HG02852 (cell line): ENCODE results near the gene PPFIBP1.
"Not testable (repeated sequence)": the region's sequence is repeated elsewhere in the genome, so short reads cannot be mapped to it uniquely, and the experiment has no call there.

Experiments used
- ATAC-seq: cut with Tn5 transposase; IDR thresholded peaks from one replicate; pipeline ENCODE4 v1.9.1; 2021; ENCODE audit warnings: mild to moderate bottlenecking, moderate library complexity; ENCODE audit not compliant: unreplicated experiment

The PPFIBP1 gene

DNA sequence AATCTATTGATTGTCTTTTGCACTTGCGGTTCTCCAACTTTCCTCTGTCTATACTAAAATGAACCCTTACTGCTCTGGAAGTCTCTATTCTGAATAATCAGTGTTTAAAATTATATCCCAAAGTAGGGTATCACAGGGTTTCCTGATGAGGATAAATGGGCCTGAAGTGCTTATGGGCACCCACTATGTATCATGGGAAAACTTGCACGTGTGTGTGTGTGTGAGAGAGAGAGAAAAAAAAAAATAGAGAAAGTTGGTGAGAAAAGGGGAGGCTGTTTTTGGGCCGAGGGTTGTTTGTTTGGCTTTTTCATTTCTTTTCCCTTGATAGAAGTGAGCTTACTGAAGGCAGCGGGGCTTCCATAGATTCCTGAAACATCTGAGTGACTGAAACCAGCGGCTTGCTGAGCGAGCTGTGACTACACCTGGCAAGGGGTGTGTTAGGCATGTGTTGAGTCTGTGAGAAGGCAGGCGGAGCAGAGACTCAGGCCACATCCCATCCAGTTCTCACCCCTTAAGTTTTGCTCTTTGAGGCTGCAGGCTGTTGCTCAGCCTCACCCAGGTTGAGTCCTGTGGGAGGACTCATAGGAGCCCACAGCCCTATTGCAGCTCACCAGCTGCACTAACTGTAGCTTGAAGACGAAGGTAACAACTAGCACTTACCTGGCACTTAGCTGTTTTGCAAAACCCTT lies 17.2 kb downstream of the PPFIBP1 start:
- ATAC-seq: no peak

DNA sequence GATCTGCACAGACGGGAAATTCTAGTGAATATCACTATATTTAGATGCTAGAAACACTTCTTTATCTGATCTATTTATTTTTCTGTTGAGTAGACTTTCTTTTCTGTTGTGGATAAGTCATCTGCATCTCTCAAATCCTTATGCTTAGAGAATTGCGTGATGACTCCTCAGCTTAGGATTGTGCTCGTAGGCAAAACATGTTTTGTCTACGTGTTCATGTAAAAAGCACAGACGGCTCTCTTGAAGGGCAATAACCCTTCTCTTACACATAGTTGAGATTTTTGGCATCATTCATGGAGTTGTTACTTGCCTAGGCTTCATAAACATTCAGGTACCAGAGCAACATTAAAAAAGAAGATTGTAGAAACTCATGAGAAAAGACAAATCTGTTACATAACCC lies 18.6 kb downstream of the PPFIBP1 start:
- ATAC-seq: no peak

DNA sequence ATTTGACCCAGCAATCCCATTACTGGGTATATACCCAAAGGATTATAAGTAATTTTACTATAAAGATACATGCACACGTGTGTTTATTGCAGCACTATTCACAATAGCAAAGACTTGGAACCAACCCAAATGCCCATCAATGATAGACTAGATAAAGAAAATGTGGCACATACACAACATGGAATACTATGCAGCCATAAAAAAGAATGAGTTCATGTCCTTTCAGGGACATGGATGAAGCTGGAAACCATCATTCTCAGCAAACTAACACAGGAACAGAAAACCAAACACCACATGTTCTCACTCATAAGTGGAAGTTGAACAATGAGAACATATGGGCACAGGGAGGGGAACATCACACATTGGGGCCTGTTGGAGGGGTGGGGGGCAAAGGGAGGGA lies 20.9 kb downstream of the PPFIBP1 start:
- ATAC-seq: not testable (repeated sequence)

DNA sequence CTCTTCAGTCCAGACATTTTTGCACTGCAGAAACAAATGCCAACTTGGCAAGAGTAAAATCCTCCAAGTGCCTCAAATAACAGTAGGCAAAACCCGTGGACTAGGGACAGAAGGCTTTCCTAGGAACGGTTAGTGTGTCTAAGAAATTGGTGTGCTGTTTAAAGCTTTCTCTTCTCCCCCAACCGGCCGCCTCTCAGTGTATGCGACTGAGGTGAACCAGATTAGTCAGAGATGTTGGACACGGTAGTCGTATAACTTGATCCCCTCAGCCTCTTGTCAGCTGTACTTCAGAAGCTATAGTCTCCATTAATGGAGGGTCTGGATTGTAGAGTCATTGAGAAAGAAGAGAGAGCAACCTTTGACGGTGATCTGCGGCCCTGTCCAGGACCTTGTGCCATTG lies 21.7 kb downstream of the PPFIBP1 start:
- ATAC-seq: no peak

DNA sequence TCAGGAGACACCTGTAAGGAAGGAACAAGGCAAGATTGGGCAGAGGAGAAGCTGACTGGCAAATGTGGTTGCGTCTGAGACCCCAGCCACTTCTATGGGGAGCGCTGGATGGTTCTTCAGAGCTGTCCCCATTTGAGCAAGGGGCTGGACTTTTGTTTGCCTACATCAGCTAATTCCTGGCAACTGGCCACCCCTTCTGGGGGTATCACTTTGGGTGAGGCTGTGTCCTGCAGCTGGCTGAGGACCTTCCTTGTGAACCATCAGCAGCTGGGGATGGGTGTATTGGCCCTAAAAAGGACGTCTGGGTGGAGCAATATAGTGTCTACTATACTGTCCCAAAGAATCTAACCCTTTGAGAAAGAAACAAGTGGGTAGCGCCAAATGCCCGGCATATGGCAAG lies 23.6 kb downstream of the PPFIBP1 start:
- no peak for ATAC-seq

DNA sequence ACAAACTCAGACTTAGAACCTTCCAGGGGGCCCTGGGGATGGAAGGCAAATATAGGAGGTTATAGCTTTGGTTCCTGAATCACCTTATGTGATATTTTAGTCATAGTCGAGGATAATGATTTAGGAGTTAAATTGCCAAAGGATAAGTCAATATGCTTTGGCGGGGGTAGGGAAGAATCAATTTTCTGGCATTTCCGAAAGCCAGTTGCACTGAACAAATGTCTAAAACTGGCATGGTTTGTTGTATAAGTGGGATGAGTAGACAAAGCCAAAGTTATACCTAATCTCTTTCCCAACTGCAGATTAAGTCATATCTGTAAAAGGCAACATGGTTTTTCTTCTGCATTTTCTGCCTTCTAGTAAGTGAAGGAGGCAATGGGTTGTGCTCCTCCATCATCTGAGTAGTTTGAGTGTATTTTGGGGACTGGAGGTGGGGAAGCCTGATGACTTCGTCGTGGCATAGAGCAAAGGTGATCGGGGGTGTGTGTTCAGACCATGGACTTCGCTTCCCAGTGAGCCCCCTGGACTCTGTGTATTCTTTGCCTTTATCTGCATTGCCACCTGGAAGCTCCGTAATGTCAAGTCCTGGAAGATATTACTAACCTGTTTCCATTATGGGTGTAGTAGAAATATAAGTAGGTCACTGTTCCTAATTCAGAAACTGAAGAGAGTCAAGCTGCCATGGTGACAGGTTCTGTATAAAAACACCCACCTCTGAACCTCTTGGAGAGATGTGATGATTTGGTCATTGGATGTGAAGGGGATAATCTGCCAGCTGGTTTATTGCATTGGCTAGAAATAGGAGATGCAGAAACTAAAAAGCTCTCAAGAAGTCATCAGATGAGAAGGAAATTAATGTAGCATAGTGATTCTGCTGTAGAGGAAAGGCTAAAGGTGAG lies 24.5 kb downstream of the PPFIBP1 start:
- ATAC-seq: no peak

DNA sequence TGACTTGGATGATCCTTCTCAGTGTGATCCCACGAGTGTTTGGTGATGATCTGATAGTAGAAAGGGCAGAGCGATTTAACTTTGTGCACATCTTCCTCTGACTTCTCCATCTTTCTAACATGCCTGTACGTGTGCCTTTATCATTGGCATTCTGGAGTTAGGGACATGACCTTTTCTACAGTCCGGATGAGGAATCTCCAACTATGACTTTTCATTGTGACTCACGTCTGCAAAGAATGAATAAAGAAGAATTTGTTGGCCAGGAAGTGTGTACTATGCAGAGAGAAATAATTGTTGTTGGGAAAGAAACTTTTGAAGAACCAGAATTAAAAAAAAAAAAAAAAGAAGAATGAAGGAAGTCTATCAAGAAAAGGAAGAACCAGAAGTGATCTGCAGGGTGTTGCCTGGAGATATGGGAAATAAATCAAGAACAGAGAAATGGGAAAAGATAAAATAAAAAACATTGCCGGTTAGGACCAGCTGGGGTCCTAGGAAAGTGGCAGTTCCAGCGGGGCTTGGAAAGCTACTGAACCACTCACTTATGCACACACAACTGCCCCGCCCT lies 25.3 kb downstream of the PPFIBP1 start:
- no peak for ATAC-seq

DNA sequence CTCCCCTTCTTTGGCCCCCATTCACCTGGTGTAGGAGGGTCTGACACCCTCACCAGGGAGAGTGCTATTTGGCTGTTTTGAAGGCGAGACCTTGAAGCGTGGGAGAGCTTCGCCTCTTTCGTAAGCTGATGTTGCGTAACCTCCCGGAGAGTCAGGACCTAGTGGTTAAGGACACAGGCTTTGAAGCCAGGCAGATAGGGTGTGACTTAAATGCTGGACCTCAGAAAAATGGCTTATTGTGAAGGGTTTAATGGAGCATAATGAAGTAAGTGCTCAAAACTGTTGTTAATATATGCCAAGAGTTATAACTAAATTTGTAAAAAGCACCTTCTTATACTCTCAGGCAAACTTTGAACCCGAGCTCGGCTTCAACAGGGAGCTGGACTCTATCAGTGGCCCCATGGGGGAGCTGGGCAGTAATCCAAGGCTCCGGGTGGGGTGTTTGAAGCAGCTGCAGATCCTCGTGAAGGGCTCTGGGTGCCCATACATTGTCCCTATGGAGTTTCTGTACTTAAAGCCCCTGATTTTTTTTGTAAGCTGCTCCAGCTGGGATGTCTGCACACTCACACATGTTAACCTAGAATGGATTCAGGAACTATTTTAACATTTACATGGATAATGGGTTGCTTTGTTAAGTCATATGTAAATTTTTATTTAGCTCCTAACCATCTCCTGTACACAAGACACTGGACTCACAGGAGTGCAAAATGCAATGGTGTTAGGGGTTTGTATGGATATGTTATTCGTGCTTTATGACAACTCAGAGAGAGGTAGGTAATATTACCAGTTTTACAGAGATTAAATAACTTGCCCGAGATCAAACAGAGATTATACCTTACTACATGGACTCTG lies 26.0 kb downstream of the PPFIBP1 start:
- ATAC-seq: no peak

DNA sequence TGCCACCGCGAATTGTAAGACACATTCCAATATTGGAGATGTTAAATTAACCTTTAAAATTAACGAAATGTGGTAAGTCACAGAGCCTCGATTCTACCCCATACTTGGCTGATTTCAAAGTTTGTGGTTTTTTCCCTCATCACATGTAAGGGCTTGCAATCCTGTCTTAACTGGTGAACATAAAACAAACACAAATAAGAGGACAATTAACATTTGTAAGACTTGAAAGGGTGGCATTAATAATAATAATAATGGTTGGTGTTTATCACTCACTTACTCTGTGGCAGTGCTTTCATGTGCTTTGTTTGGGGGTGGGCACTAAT lies 26.6 kb downstream of the PPFIBP1 start:
- no peak for ATAC-seq

DNA sequence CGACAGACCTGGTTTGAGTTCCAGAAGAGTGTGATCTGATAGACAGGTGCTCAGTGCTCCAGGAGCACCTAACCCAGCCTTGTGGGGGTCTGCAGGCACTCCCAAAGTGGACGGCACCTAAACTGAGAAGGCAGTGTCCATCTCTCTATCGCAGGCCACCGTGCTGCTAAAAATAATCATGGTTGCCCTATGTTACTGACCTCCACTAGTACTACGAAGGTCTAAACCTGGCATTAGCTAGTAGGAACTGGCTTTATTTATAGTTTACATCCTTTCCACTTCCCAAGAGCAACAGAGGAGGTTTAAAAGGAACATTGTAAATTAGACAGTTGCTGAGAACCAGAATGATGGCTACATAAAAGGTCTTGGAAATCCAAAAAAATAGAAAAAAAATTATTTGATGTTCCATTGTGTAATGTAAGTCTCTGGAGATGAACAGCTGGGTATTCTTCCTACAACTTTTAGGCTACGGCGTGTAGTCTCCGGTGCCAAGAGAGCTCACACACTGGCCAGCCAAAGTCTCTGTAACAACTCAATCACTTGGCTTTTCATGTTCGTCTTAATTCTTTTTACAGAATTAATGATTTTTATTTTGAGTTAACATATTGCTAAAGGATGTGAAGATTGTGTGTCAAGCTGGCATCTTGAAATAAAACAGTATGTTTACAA lies 27.3 kb downstream of the PPFIBP1 start:
- ATAC-seq: no peak

DNA sequence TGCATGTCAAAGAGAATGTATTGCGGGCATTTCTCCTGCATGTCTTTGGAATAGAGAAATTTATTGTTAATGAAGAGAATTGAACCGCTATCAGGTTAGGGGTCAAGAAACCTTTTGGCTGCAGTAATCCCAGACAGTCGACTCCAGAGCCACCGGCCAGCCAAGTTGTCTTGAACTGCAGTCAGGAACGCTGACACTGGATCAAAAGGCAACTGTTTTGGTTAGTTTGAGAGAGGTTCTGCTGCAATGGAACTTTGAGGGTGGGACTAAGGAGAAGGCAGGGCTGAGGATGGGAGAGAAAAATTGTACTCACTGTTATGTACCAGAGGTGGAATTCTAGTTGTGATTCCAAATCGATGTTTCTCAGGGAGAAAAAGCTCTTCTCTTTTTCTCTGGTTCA lies 28.2 kb downstream of the PPFIBP1 start:
- no peak for ATAC-seq

DNA sequence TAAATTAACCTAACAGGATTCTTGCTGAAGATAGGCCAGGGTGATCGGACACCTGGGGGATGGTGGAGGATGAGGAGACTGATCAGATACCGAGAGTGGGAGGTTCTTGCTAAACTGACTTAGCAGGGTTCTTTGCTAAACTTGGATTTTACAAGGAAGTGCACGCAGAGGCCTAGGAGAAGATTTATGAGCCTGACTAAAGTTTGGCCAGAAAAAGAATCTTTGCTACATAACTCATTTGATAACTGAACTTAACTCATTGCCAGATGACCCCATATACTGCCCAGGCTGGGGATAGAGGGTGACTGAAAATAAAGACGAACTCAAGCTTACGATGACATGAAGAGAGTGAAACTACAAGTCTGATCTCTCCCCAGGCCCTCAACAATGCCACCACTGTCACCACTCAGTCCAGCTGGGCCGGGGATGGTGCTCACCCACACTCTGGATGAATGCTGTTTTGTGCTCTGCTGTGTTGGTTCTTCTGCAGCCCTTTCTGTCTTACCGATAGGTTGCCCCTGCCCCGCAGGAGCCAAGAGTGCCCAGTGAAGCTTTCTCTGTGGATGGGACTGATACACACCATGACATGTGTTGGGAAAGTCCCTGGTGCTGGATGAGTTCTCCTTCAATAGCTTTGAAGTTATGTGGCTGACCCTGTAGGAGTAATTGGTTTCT lies 29.0 kb downstream of the PPFIBP1 start:
- peak; percentile 59 for ATAC-seq

DNA sequence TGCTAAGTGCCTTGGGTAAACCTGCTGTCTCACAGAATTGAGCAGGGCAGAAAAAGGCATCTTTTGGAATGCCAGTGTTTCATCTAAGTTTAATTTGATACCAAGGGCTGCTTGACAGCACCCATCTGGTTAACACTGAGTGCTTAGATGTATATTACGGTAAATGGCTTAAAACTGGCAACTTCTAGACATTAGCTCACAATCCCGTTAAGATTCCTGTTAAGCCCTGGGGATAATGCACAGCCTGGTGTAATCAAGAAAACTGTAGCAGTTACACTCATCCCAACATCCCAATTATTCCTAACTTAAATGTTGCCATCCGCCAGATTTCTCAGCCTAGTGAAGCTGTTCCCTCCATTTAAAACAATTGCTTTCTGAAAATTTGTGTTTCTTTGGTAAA lies 29.9 kb downstream of the PPFIBP1 start:
- ATAC-seq: no peak

DNA sequence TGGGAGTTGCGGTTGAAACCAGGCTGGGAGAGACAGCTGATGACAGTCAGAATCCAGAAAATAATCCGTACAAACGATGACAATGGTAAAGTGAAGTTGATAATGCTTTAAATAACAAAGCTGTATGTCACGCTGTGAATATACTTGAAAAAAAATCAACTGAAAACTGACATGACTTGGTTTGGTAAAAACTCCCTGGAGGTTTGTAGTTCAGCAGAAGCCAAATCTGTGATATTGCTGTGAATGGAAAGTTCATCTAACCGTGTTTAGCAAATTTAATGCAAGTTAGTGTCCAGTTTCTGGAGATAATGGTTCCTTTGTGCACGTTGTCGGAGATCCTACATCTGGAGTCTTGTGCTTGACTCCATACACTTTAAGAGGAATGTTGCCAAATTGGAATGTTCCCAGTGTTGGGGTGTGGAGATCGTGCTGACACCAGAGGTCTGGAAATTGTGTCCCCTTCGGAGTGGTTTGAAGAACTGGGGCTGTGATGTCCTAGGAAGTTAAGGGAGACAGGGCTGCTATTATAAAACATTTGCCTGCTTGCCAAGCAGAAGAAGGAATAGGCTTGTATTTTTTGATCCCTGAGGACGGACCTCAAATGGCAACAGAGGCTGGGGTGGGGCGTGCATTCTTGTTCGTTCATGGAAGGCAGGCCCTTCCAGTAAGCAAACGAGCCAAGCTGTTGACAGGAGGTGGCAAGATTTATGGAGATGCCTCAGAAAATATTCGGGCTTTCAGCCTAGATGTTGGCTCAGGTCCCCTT lies 30.6 kb downstream of the PPFIBP1 start:
- ATAC-seq: no peak

DNA sequence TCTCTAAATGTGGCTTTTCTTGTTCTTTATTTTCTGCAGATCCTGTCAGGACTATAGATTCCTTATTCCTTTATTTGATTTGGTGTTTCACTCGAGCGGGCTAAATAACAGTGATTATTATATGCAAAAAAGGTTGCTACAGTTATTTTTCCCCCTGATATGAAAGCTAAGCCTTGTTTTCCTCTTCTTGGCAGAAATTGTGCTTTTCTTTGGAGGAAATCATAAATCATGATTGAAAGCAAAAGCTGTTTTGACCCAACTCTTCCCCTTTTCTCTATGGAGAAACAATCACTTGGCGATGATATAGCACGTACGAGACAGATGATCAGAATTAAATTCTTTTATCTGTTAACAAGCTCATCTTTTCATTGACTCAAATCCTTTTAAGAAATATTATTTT lies 31.4 kb downstream of the PPFIBP1 start:
- ATAC-seq: no peak

DNA sequence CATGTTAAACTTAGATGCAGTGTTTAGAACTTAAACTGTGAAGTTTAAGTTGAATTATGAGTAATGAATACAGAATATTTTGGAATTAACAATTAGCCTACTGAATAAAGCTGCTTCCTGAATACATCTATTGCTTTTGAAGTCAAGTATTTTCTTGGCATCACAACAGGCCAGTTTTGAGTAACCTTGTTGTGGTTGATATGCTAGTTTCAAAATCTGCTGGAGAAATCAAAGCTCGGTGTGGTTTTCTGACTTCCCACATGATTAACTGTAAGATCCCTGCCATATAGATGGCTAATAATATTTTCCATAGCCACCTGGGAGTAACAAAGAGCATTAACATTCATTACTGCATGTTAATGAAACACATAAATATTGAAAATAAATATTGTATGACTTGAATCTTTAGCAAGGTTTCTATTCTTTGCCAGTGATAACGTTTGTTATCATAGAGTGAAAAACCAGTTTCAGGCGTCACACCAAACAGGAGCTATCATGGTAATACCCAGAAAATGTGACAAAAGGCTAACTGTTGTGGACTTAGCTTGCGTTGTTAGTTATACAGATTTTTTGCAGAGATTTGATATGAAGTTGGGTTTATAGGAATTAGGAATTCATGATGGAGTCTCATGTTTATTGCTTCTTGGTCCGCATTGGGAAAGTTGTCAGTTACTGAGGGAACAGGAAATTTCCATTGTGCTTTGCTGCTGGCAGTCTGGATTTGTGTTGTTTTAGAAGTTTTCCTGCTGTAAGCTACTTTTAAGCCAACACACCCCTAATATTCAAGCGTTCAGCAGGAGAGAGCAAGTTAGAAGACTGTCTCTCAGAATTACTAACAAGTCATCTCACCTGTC lies 32.1 kb downstream of the PPFIBP1 start:
- no peak for ATAC-seq

DNA sequence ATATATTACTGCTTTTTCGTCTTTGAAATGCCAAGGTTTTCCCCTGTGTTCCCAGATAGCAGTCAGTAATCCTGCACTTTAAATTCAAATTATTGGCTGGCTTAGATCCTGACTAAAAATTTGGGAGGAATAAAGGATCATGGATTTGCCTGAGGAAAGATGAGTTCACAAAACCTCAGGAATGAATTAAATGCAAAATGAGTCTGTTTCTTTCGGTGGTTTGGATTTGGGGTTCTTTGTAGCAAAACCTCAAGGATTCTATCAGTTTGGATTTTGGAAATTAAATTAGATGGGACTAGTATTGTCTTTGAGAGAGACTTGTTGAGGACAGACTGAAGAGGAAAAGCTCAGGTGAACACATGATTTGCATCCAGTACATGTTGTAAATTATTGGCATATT lies 36.1 kb downstream of the PPFIBP1 start:
- ATAC-seq: no peak

DNA sequence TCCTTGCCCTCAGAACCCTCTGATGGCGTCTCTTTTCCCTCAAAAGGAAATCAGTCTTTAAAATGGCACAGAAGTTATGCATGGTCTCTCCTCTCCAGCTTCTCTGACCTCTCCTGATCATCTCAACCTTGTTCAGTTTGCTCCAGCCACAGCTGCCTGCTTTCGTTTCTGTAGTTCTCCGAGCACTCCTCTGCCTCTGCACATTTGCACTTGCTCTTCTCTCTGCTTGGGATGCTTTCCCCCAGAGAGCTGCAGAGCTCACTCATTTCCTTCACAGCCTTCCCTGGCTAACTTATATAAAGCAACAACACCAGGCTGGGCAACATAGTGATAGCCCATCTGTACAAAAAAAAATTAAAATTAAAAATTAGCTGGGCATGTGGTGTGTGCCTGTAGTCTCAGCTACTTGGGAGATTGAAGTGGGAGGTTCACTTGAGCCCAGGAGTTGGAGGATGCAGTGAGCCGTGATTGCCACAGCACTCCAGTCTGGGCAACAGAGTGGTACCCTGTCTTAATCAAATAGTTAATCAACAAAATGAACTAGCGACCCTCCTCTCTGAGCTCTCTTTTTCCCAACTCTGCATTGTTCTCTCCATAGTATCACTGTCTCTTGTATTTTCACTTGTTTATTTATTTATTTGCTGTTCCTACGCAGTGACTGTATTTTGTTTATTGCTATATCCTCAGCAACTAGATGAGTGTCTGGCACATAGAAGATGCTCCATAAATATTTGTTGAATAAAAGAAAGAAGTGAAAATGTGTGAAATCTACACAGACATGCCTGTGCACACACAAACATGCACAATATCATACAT lies 37.7 kb downstream of the PPFIBP1 start:
- ATAC-seq: no peak
